IgD-negative memory B cell (primary cell): ENCODE results near the gene EPC1. TPM values are rescaled to one million over a fixed set of nuclear protein-coding genes. Genes with fewer than 3 reads are reported as not detected.
"Not testable (repeated sequence)": the region's sequence is repeated elsewhere in the genome, so short reads cannot be mapped to it uniquely, and the experiment has no call there.

Source experiments
- H3K27ac Mint-ChIP-seq, 3 donors: one replicate each; pipeline ENCODE4 v1.8.0; 2020 to 2022; ENCODE audit warnings: mild to moderate bottlenecking in 3 of 3, mixed read lengths in 3 of 3, moderate library complexity in 1 of 3
- H3K27me3 Mint-ChIP-seq: one replicate; pipeline ENCODE4 v1.8.0; 2021; ENCODE audit warnings: mixed read lengths
- H3K36me3 Mint-ChIP-seq: one replicate; pipeline ENCODE4 v1.8.0; 2020; ENCODE audit warnings: mild to moderate bottlenecking, mixed read lengths
- H3K4me1 Mint-ChIP-seq, 3 donors: one replicate each; pipeline ENCODE4 v1.8.0; 2020 to 2022; ENCODE audit warnings: mixed read lengths in 3 of 3, mild to moderate bottlenecking in 1 of 3
- H3K4me3 Mint-ChIP-seq, 4 donors: one replicate each; pipeline ENCODE4 v1.8.0; 2020 to 2022; ENCODE audit warnings: mild to moderate bottlenecking in 4 of 4, mixed read lengths in 4 of 4, moderate library complexity in 3 of 4
- H3K9me3 Mint-ChIP-seq, 3 donors: one replicate each; pipeline ENCODE4 v1.8.0; 2020 to 2021; ENCODE audit warnings: mixed read lengths in 3 of 3, mild to moderate bottlenecking in 1 of 3
- polyA plus RNA-seq: library from polyadenylated mRNA; unstranded; fragments of 300-500 nt; fragmentation: Illumina TruSeq; gene quantifications from one replicate; pipeline ENCODE4 v1.2.3, GENCODE V29; 2021

Gene EPC1
- polyA plus RNA-seq = 78.9 TPM

- H3K27ac Mint-ChIP-seq = peak within 1 kb of the TSS; percentile 100
- peaks cover 43 to 58% (median 56%) of the 10 kb centered on the region in 3 donors for H3K4me1 Mint-ChIP-seq
Measured at GRCh38 chr10:32346551-32347362, at the start of gene EPC1. EPC1 (minus strand) TSS chr10:32347158; CDS start chr10:32346915, 243 bp downstream.

GRCh38 chr10:32393911-32394310, 47.0 kb upstream of the EPC1 start:
- Mint-ChIP-seq H3K27ac (no peak overlapping the region), H3K9me3 (peaks cover 0 to 2% (median 0%) of the 10 kb centered on the region in 3 donors), H3K27me3 (peaks cover 16% of the 10 kb centered on the region), H3K4me3 (no peak overlapping the region), H3K36me3 (no peaks in the 10 kb centered on the region), H3K4me1 (no peaks in the 10 kb centered on the region)

More at GRCh38 chr10:32346551-32347362, at the start of gene EPC1:
- no peaks in the 10 kb centered on the region for H3K27me3 Mint-ChIP-seq
- no peaks in the 10 kb centered on the region for H3K36me3 Mint-ChIP-seq
- peak within 1 kb of the TSS; percentile 97 to 100 (median 98) for H3K4me3 Mint-ChIP-seq
- H3K9me3 Mint-ChIP-seq = no peaks in the 10 kb centered on the region

- H3K9me3 Mint-ChIP-seq, H3K4me1 Mint-ChIP-seq, H3K27ac Mint-ChIP-seq, H3K4me3 Mint-ChIP-seq, H3K36me3 Mint-ChIP-seq: not testable (repeated sequence)
- H3K27me3 Mint-ChIP-seq = peaks cover 16% of the 10 kb centered on the region
Measured at GRCh38 chr10:32392284-32392683, 45.3 kb upstream of the EPC1 start.

DNA sequence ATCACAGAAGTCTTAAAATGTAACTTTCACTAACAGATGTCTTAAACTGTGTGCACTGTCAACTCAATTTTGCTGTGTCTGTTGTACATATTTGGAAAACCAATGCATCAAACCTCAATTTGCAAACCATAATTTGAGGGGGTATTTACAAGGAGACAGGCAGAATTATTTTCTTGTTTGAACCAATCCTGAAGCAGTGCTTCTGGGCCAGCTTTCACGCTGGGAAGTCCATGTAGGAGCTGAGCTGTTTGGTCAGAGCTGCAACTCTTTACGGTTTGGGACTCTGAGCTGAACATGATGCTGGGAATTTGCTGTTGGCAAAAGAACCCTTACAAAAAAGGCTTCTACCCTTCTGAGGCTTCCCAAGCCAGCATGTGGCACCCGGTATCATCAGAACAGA, 43.2 kb upstream of the EPC1 start:
- Mint-ChIP-seq H3K27me3 (peaks cover 12% of the 10 kb centered on the region), H3K36me3 (no peaks in the 10 kb centered on the region), H3K4me1 (peaks cover 0 to 2% (median 0%) of the 10 kb centered on the region in 3 donors), H3K4me3 (no peak overlapping the region), H3K9me3 (peaks cover 0 to 2% (median 0%) of the 10 kb centered on the region in 3 donors), H3K27ac (no peak overlapping the region)

DNA sequence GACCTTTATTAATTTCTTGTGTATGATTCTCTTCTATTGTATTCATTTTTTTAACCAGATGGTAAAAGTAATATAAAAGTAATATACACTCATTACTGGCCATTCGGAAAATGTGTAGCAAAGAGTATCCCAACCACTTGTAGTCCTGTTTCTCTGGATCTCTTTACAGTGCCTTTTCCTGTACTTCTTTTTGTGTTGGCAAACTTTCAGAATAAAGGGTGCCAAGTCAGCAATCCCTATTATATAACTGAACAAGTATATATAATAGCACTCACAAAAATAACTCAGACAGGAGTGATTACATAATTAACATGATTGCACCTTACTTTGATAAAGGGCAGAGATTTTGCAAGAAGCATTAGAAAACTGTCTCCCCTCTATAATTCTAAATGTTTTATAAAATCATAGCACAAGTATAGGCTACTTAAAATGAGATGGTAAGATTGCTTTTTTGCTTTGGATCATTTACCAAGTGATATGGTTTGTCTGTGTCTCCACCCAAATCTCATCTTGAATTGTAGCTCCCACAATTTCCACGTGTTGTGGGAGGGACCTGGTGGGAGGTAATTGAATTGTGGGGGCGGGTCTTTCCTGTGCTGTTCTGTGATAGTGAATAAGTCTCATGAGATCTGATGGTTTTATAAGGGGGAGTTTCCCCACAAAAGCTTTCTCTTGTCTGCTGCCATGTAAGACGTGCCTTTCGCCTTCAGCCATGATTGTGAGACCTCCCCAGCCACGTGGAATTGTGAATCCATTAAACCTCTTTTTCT, 41.5 kb upstream of the EPC1 start:
- peaks cover 11% of the 10 kb centered on the region for H3K27me3 Mint-ChIP-seq
- H3K9me3 Mint-ChIP-seq = peaks cover 0 to 2% (median 0%) of the 10 kb centered on the region in 3 donors
- no peak overlapping the region for H3K27ac Mint-ChIP-seq
- no peak overlapping the region for H3K4me3 Mint-ChIP-seq
- peaks cover 0 to 2% (median 0%) of the 10 kb centered on the region in 3 donors for H3K4me1 Mint-ChIP-seq
- H3K36me3 Mint-ChIP-seq = no peaks in the 10 kb centered on the region

DNA sequence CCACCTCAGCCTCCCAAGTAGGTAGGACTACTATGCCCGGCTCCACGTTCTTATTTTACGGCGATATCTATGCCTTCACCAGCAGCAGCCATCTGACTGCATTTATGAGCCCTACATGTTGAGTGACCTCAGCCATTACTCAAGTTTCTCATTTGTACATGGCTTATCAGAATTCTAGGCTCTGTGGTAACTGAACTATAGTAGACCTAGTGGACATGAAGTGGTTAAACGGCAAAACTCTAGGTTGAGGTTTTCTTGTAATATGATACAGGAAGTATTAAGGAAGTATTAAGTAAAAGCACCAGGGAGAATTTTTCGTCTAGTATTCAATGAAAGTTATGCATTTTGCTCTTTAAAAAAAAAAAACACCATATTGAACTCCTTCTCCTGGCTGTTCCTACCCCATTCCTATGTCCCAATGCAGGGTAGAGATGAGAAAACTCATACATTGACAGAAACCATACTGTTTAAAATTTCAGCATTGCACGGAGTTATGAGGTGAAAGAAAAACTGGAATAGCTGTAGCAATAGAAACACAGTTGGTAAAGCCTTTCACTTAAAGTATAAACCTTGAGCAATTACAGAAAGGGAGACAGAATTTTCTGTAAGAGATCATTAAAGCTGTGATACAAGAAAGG, 39.8 kb upstream of the EPC1 start:
- H3K36me3 Mint-ChIP-seq = no peaks in the 10 kb centered on the region
- no peak overlapping the region for H3K27ac Mint-ChIP-seq
- H3K9me3 Mint-ChIP-seq = peaks cover 0 to 2% (median 0%) of the 10 kb centered on the region in 3 donors
- no peak overlapping the region for H3K4me3 Mint-ChIP-seq
- H3K4me1 Mint-ChIP-seq = peaks cover 0 to 2% (median 0%) of the 10 kb centered on the region in 3 donors
- H3K27me3 Mint-ChIP-seq = peaks cover 8% of the 10 kb centered on the region

GRCh38 chr10:32384171-32384570, 37.2 kb upstream of the EPC1 start:
- Mint-ChIP-seq H3K27ac (no peak overlapping the region), H3K27me3 (peaks cover 1% of the 10 kb centered on the region), H3K9me3 (no peaks in the 10 kb centered on the region), H3K4me1 (peaks cover 0 to 2% (median 0%) of the 10 kb centered on the region in 3 donors), H3K36me3 (no peaks in the 10 kb centered on the region), H3K4me3 (no peak overlapping the region)

- Mint-ChIP-seq H3K9me3 (no peaks in the 10 kb centered on the region), H3K36me3 (no peaks in the 10 kb centered on the region), H3K27ac (peak overlapping the region in 1 of 3 donors; percentile 31), H3K27me3 (no peaks in the 10 kb centered on the region), H3K4me1 (peaks cover 0 to 5% (median 0%) of the 10 kb centered on the region in 3 donors), H3K4me3 (no peak overlapping the region)
Measured at GRCh38 chr10:32381165-32381564, 34.2 kb upstream of the EPC1 start.

DNA sequence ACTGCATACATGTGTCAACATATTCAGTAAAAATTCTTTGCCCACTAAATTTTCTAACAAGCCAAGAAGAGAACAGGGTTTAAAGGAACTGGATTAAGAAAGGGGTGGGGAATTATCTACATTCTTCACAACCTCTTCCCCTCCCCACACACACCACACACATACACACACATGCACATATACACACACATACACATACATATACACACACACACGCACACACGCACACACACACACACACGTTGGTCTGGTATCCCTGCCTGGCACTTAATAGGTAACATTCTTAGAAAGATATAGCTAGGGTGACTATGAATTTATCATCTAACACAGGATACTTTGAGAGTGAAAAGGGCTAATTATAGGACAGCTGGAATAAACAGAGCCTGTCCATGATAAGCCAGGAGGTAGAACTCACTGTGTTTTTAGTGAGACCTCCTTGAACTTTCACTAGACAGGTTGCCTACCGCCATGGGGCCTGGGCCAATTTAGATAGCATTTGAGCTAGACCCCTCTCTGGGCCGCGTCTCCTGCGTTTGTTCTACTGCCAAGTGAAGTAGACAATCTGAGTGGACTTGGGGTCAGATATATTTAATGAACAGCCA, 33.1 kb upstream of the EPC1 start:
- H3K27me3 Mint-ChIP-seq = no peaks in the 10 kb centered on the region
- no peaks in the 10 kb centered on the region for H3K9me3 Mint-ChIP-seq
- H3K27ac Mint-ChIP-seq = no peak overlapping the region
- H3K4me1 Mint-ChIP-seq = peaks cover 0 to 8% (median under 1%) of the 10 kb centered on the region in 3 donors
- H3K4me3 Mint-ChIP-seq = no peak overlapping the region
- no peaks in the 10 kb centered on the region for H3K36me3 Mint-ChIP-seq

GRCh38 chr10:32379318-32379949, 32.5 kb upstream of the EPC1 start:
- no peaks in the 10 kb centered on the region for H3K27me3 Mint-ChIP-seq

GRCh38 chr10:32378363-32379317, 31.7 kb upstream of the EPC1 start:
- Mint-ChIP-seq H3K27me3 (no peaks in the 10 kb centered on the region), H3K4me3 (no peak overlapping the region), H3K36me3 (peaks cover 4% of the 10 kb centered on the region), H3K4me1 (peaks cover 4 to 13% (median 6%) of the 10 kb centered on the region in 3 donors), H3K9me3 (no peaks in the 10 kb centered on the region), H3K27ac (no peak overlapping the region)

More at GRCh38 chr10:32379318-32379949, 32.5 kb upstream of the EPC1 start:
- H3K4me3 Mint-ChIP-seq = no peak overlapping the region
- no peaks in the 10 kb centered on the region for H3K9me3 Mint-ChIP-seq
- H3K27ac Mint-ChIP-seq = no peak overlapping the region
- H3K36me3 Mint-ChIP-seq = no peaks in the 10 kb centered on the region
- peaks cover under 1 to 10% (median 4%) of the 10 kb centered on the region in 3 donors for H3K4me1 Mint-ChIP-seq

DNA sequence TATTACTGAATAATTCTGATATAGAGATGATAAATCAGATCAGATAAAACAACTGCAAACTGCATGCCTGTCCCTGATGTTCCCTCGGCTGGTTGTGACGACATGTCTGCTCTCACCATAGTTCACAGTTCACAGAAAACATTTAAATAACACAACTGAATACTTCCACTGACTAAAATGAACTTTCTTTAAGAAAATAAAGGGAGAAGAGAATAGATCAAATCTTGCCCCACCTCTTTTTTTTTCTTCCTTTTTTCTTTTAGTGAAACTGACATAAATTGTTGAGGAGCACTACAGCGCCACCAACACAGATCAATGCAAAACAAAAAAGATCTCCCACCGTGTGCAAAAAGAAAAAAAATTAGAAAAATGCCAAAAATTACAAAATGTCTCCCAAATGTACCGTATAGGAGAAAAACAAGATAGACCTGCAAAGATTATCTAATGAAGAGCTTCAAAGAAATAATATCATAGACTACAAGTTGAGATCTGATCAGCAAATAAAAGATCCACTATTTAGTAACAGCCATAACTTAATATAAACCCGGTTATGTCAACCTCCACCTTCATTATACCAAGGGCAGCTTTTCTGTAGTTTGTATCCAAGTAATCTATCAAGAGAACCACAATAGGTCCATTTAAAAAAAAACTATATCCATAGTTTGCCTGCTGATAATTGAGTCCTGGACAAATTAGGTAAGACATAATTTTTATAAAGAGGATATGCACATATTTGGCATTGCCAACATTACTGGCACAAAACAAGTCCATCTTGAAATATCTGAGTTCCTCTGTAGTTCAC, 30.7 kb upstream of the EPC1 start:
- peaks cover 4 to 13% (median 8%) of the 10 kb centered on the region in 3 donors for H3K4me1 Mint-ChIP-seq
- no peaks in the 10 kb centered on the region for H3K27me3 Mint-ChIP-seq

GRCh38 chr10:32376771-32377170, 29.8 kb upstream of the EPC1 start:
- peak overlapping the region in 2 of 3 donors; percentile 20 to 39 for H3K27ac Mint-ChIP-seq
- peaks cover 10 to 18% (median 13%) of the 10 kb centered on the region in 3 donors for H3K4me1 Mint-ChIP-seq
- H3K9me3 Mint-ChIP-seq = no peaks in the 10 kb centered on the region
- H3K4me3 Mint-ChIP-seq = peak overlapping the region in 3 of 4 donors; percentile 63 to 90 (median 79)
- H3K36me3 Mint-ChIP-seq = peaks cover 6% of the 10 kb centered on the region
- H3K27me3 Mint-ChIP-seq = no peaks in the 10 kb centered on the region

More for the DNA sequence above, 30.7 kb upstream of the EPC1 start:
- H3K36me3 Mint-ChIP-seq = peaks cover 4% of the 10 kb centered on the region
- no peak overlapping the region for H3K4me3 Mint-ChIP-seq
- H3K9me3 Mint-ChIP-seq = no peaks in the 10 kb centered on the region
- no peak overlapping the region for H3K27ac Mint-ChIP-seq
